ENCODE data around the gene CRB1.

- TF ChIP-seq CTCF (optimal IDR thresholded peaks at IDR 0.05 in 1 of 3, IDR thresholded peaks at IDR 0.05 in 1 of 3, conservative IDR thresholded peaks at IDR 0.05 in 1 of 3; ENCODE audit: extremely low read depth in 1 of 3, insufficient read depth in 2 of 3, low read length in 3 of 3) (peak; percentile 63 to 70 (median 69)), EZH2 (IDR thresholded peaks at IDR 0.05; ENCODE audit: low read length) (no peak)
These were observed 88.9 kb downstream of the CRB1 start for GRCh38 chr1:197356723-197357533.

Measured in keratinocyte (primary cell).